Neural cell (in vitro differentiated cells): ENCODE data around the gene EIF4EBP2. TPM values are rescaled to one million over a fixed set of nuclear protein-coding genes. Genes with fewer than 3 reads are reported as not detected.

ENCODE experiments used
- H2AFZ ChIP-seq: fragments of 200-600, 300-800 bp; sonication (generic), shearing (Covaris generic); 2 replicates; pipeline ENCODE4 v1.6.0; 2014; ENCODE audit warnings: low read depth, mild to moderate bottlenecking, antibody characterized with exemption, low read length, moderate library complexity
- H3F3A ChIP-seq: fragments of 200-600 bp; shearing (Covaris generic); 2 replicates; pipeline ENCODE4 v1.6.1; 2016; ENCODE audit warnings: mild to moderate bottlenecking, moderate library complexity, mixed read lengths, antibody characterized with exemption, low read length; ENCODE audit not compliant: insufficient read depth, poor library complexity, severe bottlenecking
- H3K27ac ChIP-seq: fragments of 200-600, 300-800 bp; sonication (generic), shearing (Covaris generic); 2 replicates; pipeline ENCODE4 v1.5.1; 2014; ENCODE audit warnings: mild to moderate bottlenecking, low read length, moderate library complexity
- H3K27me3 ChIP-seq: fragments of 300-800, 200-600 bp; sonication (generic), shearing (Covaris generic); 2 replicates; pipeline ENCODE4 v1.6.0; 2014; ENCODE audit warnings: mild to moderate bottlenecking, low read depth, low read length, moderate library complexity; ENCODE audit not compliant: insufficient read depth
- H3K36me3 ChIP-seq: fragments of 300-800, 200-600 bp; sonication (generic), shearing (Covaris generic); 2 replicates; pipeline ENCODE4 v1.5.1; 2014; ENCODE audit warnings: mild to moderate bottlenecking, antibody characterized with exemption, low read length, moderate library complexity; ENCODE audit not compliant: insufficient read depth
- H3K4me2 ChIP-seq: fragments of 300-800, 200-600 bp; sonication (generic), shearing (Covaris generic); 2 replicates; pipeline ENCODE4 v1.6.0; 2014; ENCODE audit warnings: mild to moderate bottlenecking, low read length
- H3K4me3 ChIP-seq: fragments of 300-800, 200-600 bp; sonication (generic), shearing (Covaris generic); 2 replicates; pipeline ENCODE4 v1.5.1; 2014; ENCODE audit warnings: mild to moderate bottlenecking, low read length, moderate library complexity
- H3K79me2 ChIP-seq: fragments of 200-600 bp; shearing (Covaris generic); replicated peaks from 2 replicates; pipeline ENCODE4 v1.6.0; 2014; ENCODE audit warnings: mild to moderate bottlenecking, low read length, moderate library complexity; ENCODE audit not compliant: insufficient read depth
- H3K9ac ChIP-seq: fragments of 300-800, 200-600 bp; sonication (generic), shearing (Covaris generic); 2 replicates; pipeline ENCODE4 v1.6.1; 2016; ENCODE audit warnings: mild to moderate bottlenecking, low read length, mixed read lengths
- H3K9me2 ChIP-seq: fragments of 200-600 bp; shearing (Covaris generic); 2 replicates; pipeline ENCODE4 v1.6.1; 2016; ENCODE audit warnings: mild to moderate bottlenecking, low read length, mixed read lengths; ENCODE audit not compliant: insufficient read depth
- H3K9me3 ChIP-seq: fragments of 200-600, 300-800 bp; sonication (generic), shearing (Covaris generic); 2 replicates; pipeline ENCODE4 v1.6.1; 2016; ENCODE audit warnings: mild to moderate bottlenecking, mixed run types, low read length, moderate library complexity, mixed read lengths
- H4K20me1 ChIP-seq: fragments of 200-600 bp; shearing (Covaris generic); 2 replicates; pipeline ENCODE4 v1.6.1; 2016; ENCODE audit warnings: mild to moderate bottlenecking, mixed run types; ENCODE audit not compliant: insufficient read depth
- EP300 ChIP-seq: fragments of 450-650 bp; conservative IDR thresholded peaks from 2 replicates; pipeline ENCODE4 v1.6.1; 2014; ENCODE audit warnings: antibody characterized with exemption, mild to moderate bottlenecking, moderate library complexity; ENCODE audit not compliant: poor library complexity, severe bottlenecking
- EZH2 ChIP-seq: fragments of 200-600, 300-800 bp; shearing (Covaris generic), sonication (generic); IDR thresholded peaks from 2 replicates; pipeline ENCODE4 v1.6.1; 2014; ENCODE audit warnings: antibody characterized with exemption, low read length, borderline replicate concordance, mild to moderate bottlenecking; ENCODE audit not compliant: insufficient read depth, poor library complexity, severe bottlenecking
- MXI1 ChIP-seq: fragments of 450-650 bp; conservative IDR thresholded peaks from 2 replicates; pipeline ENCODE4 v1.6.1; 2014; ENCODE audit warnings: antibody characterized with exemption, mild to moderate bottlenecking; ENCODE audit not compliant: poor library complexity, severe bottlenecking
- POLR2AphosphoS5 ChIP-seq: IDR thresholded peaks from 2 replicates; pipeline ENCODE4 v1.6.1; 2012
- RAD21 ChIP-seq: fragments of 450-650 bp; conservative IDR thresholded peaks from 2 replicates; pipeline ENCODE4 v1.6.1; 2014; ENCODE audit warnings: antibody characterized with exemption, mild to moderate bottlenecking, moderate library complexity
- REST ChIP-seq: IDR thresholded peaks from 2 replicates; pipeline ENCODE4 v1.6.1; 2012; ENCODE audit warnings: borderline replicate concordance
- SMC3 ChIP-seq: fragments of 450-650 bp; conservative IDR thresholded peaks from 2 replicates; pipeline ENCODE4 v1.6.1; 2014; ENCODE audit warnings: antibody characterized with exemption, mild to moderate bottlenecking, moderate library complexity; ENCODE audit not compliant: poor library complexity
- TAF1 ChIP-seq: IDR thresholded peaks from 2 replicates; pipeline ENCODE4 v1.6.1; 2012; ENCODE audit warnings: low read depth
- polyA plus RNA-seq: library from polyadenylated mRNA; depleted of rRNA; stranded (reverse); fragments of >200 nt; gene quantifications from 2 replicates; pipeline ENCODE4 v1.2.3, GENCODE V29; 2014
- TF ChIP-seq, protein P1 (sequence below): fragments of 450-650 bp; IDR thresholded peaks from 2 replicates; pipeline ENCODE4 v1.5.1; 2014; ENCODE audit warnings: antibody characterized with exemption, mild to moderate bottlenecking, moderate library complexity; ENCODE audit not compliant: poor library complexity, severe bottlenecking

EIF4EBP2 gene
- polyA plus RNA-seq, 1 donor from 2014 or later, result 51.7 TPM

GRCh38 chr10:70391654-70392053, 12.3 kb upstream of the EIF4EBP2 start:
- Histone ChIP-seq H3K4me2 (no peak overlapping the region), H3K9ac (no peak overlapping the region), H3K9me3 (no peaks in the 10 kb centered on the region), H2AFZ (no peak overlapping the region), H3K27me3 (no peaks in the 10 kb centered on the region), H3K4me3 (no peak overlapping the region), H3K27ac (no peak overlapping the region), H4K20me1 (no peaks in the 10 kb centered on the region), H3F3A (no peaks in the 10 kb centered on the region), H3K79me2 (no peaks in the 10 kb centered on the region), H3K9me2 (no peaks in the 10 kb centered on the region), H3K36me3 (no peaks in the 10 kb centered on the region)
- TF ChIP-seq EP300 (no peak), EZH2 (no peak), POLR2AphosphoS5 (no peak), REST (no peak)

DNA sequence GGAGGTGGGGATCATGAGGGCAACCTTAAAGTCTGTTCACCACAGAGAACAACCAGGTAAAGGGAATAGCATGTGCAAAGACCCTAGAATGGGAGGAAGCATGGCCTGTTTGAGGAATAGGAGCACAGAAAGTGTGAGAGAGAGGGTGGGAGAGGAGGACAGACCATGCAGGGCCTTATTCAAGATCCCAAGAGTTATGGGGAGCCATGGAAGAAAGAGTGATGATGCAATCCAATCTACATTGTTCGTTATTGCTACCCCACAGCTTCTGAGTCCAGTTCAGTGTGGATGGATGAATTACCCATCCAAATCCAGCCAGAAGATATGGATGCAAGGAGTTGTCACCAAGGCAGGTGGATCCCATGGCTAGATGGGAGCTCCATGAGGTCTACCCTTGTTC, 7.8 kb upstream of the EIF4EBP2 start:
- no peaks in the 10 kb centered on the region for H4K20me1 ChIP-seq
- no peaks in the 10 kb centered on the region for H3K27me3 ChIP-seq
- H3K79me2 ChIP-seq, result no peaks in the 10 kb centered on the region
- H3K9ac ChIP-seq, result no peak overlapping the region
- H3K9me3 ChIP-seq, result no peaks in the 10 kb centered on the region
- no peak for TF ChIP-seq EP300
- TF ChIP-seq MXI1, result no peak
- TF ChIP-seq POLR2AphosphoS5, result no peak
- TF ChIP-seq, protein P1, sequence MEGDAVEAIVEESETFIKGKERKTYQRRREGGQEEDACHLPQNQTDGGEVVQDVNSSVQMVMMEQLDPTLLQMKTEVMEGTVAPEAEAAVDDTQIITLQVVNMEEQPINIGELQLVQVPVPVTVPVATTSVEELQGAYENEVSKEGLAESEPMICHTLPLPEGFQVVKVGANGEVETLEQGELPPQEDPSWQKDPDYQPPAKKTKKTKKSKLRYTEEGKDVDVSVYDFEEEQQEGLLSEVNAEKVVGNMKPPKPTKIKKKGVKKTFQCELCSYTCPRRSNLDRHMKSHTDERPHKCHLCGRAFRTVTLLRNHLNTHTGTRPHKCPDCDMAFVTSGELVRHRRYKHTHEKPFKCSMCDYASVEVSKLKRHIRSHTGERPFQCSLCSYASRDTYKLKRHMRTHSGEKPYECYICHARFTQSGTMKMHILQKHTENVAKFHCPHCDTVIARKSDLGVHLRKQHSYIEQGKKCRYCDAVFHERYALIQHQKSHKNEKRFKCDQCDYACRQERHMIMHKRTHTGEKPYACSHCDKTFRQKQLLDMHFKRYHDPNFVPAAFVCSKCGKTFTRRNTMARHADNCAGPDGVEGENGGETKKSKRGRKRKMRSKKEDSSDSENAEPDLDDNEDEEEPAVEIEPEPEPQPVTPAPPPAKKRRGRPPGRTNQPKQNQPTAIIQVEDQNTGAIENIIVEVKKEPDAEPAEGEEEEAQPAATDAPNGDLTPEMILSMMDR, result no peak
- TF ChIP-seq EZH2, result no peak
- TF ChIP-seq RAD21, result no peak
- no peak for TF ChIP-seq SMC3
- no peak for TF ChIP-seq REST
- TF ChIP-seq TAF1, result no peak
- H3K27ac ChIP-seq, result no peak overlapping the region
- H2AFZ ChIP-seq, result no peak overlapping the region
- no peak overlapping the region for H3K4me3 ChIP-seq
- no peak overlapping the region for H3K4me2 ChIP-seq
- H3F3A ChIP-seq, result no peaks in the 10 kb centered on the region
- no peaks in the 10 kb centered on the region for H3K36me3 ChIP-seq
- H3K9me2 ChIP-seq, result no peaks in the 10 kb centered on the region
